ENCODE data around the gene SSBP2.

Gene SSBP2

GRCh38 chr5:81760521-81760920 lies 9.6 kb upstream of the SSBP2 start:
- Mint-ChIP-seq H3K4me3 (no peak overlapping the region), H3K27me3 (peaks cover 6% of the 10 kb centered on the region), H3K27ac (no peak overlapping the region), H3K36me3 (no peaks in the 10 kb centered on the region), H3K4me1 (peaks cover 6% of the 10 kb centered on the region), H3K9me3 (no peaks in the 10 kb centered on the region)
- ATAC-seq (ENCODE audit: low read depth) (no peak), DNase-seq (ENCODE audit: low spot score in 2 of 2) (no peak)

- Mint-ChIP-seq H3K27me3 (peaks cover 6% of the 10 kb centered on the region), H3K27ac (no peak overlapping the region), H3K36me3 (no peaks in the 10 kb centered on the region), H3K4me3 (no peak overlapping the region), H3K4me1 (peaks cover 6% of the 10 kb centered on the region), H3K9me3 (no peaks in the 10 kb centered on the region)
- no peak for ATAC-seq (ENCODE audit: low read depth)
- DNase-seq (ENCODE audit: low spot score in 2 of 2), result no peak
These were observed 8.7 kb upstream of the SSBP2 start for GRCh38 chr5:81759632-81760005.

GRCh38 chr5:81757404-81757803 lies 6.5 kb upstream of the SSBP2 start:
- no peak overlapping the region for H3K4me3 Mint-ChIP-seq
- peaks cover 8% of the 10 kb centered on the region for H3K4me1 Mint-ChIP-seq
- no peaks in the 10 kb centered on the region for H3K36me3 Mint-ChIP-seq

GRCh38 chr5:81756016-81756415 lies 5.1 kb upstream of the SSBP2 start:
- Mint-ChIP-seq H3K27ac (no peak overlapping the region), H3K9me3 (no peaks in the 10 kb centered on the region), H3K27me3 (peaks cover 3% of the 10 kb centered on the region), H3K36me3 (no peaks in the 10 kb centered on the region), H3K4me1 (peaks cover 11% of the 10 kb centered on the region), H3K4me3 (no peak overlapping the region)
- ATAC-seq (ENCODE audit: low read depth), result no peak
- no peak for DNase-seq (ENCODE audit: low spot score in 2 of 2)

More at GRCh38 chr5:81757404-81757803, 6.5 kb upstream of the SSBP2 start:
- no peak for ATAC-seq (ENCODE audit: low read depth)
- Mint-ChIP-seq H3K27ac (no peak overlapping the region), H3K9me3 (no peaks in the 10 kb centered on the region), H3K27me3 (peaks cover 6% of the 10 kb centered on the region)
- no peak for DNase-seq (ENCODE audit: low spot score in 2 of 2)

DNA sequence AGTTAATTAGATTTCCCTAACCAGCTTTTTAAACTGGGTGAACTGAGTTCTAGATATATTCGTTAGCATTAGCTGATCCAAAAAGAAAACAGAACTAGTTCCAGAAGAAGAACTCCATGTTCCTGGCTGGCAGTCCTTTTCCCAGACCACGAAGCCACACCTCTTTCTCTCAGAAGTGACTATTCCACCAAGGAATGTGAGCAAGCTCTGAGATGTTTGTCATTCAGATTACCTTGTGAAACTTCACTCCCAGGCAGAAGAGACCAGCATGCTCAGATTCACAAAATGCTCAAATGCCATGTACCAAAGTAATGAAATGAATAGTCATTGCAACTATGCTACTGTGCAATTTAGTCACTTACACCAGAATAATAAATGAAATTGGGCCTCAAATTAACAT lies 4.4 kb upstream of the SSBP2 start:
- DNase-seq (ENCODE audit: low spot score in 2 of 2) (no peak), ATAC-seq (ENCODE audit: low read depth) (no peak)
- H3K4me1 Mint-ChIP-seq, result peaks cover 13% of the 10 kb centered on the region
- H3K36me3 Mint-ChIP-seq, result no peaks in the 10 kb centered on the region
- peaks cover 3% of the 10 kb centered on the region for H3K27me3 Mint-ChIP-seq
- no peaks in the 10 kb centered on the region for H3K9me3 Mint-ChIP-seq
- no peak overlapping the region for H3K4me3 Mint-ChIP-seq
- no peak overlapping the region for H3K27ac Mint-ChIP-seq

DNA sequence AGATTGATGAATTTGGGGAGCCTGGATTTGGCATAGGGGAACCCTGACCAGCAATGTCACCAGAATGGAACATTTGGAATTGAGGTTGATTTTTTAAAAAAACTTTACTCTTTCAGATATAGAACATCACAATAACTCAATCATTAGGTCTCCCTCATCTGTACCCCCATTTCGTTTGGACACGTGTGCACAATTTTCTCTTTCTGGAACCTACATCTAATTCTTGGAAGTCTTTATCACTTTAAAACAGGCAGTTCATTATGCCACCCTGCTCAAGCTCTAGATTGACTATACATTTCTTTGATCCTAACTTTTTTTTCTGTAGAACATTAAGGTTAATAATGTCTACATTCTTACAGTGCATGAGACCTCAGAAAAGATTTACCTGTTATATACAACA lies 3.7 kb upstream of the SSBP2 start:
- Mint-ChIP-seq H3K4me3 (no peak overlapping the region), H3K27me3 (peaks cover 3% of the 10 kb centered on the region)

GRCh38 chr5:81753429-81753828 lies 2.5 kb upstream of the SSBP2 start:
- peaks cover 1% of the 10 kb centered on the region for H3K27me3 Mint-ChIP-seq
- peaks cover 11% of the 10 kb centered on the region for H3K4me1 Mint-ChIP-seq
- H3K9me3 Mint-ChIP-seq, result no peaks in the 10 kb centered on the region
- DNase-seq (ENCODE audit: low spot score in 2 of 2) (no peak), ATAC-seq (ENCODE audit: low read depth) (no peak)
- H3K36me3 Mint-ChIP-seq, result no peaks in the 10 kb centered on the region
- H3K27ac Mint-ChIP-seq, result no peak overlapping the region
- H3K4me3 Mint-ChIP-seq, result no peak overlapping the region

More for the DNA sequence above, 3.7 kb upstream of the SSBP2 start:
- Mint-ChIP-seq H3K9me3 (no peaks in the 10 kb centered on the region), H3K27ac (no peak overlapping the region), H3K4me1 (peaks cover 10% of the 10 kb centered on the region), H3K36me3 (no peaks in the 10 kb centered on the region)
- DNase-seq (ENCODE audit: low spot score in 2 of 2) (no peak), ATAC-seq (ENCODE audit: low read depth) (no peak)

- Mint-ChIP-seq H3K27me3 (no peaks in the 10 kb centered on the region), H3K4me3 (no peak overlapping the region), H3K9me3 (no peaks in the 10 kb centered on the region), H3K27ac (peak overlapping the region; percentile 0), H3K4me1 (peaks cover 14% of the 10 kb centered on the region), H3K36me3 (no peaks in the 10 kb centered on the region)
- no peak for ATAC-seq (ENCODE audit: low read depth)
- DNase-seq (ENCODE audit: low spot score in 2 of 2), result no peak
These were observed 1.7 kb upstream of the SSBP2 start for GRCh38 chr5:81752644-81752963.

- no peaks in the 10 kb centered on the region for H3K27me3 Mint-ChIP-seq
- H3K36me3 Mint-ChIP-seq, result no peaks in the 10 kb centered on the region
- H3K4me3 Mint-ChIP-seq, result peak overlapping the region; percentile 97
- no peak for DNase-seq (ENCODE audit: low spot score in 2 of 2)
- no peaks in the 10 kb centered on the region for H3K9me3 Mint-ChIP-seq
- peaks cover 14% of the 10 kb centered on the region for H3K4me1 Mint-ChIP-seq
- ATAC-seq (ENCODE audit: low read depth), result no peak
- peak overlapping the region; percentile 91 for H3K27ac Mint-ChIP-seq
These were observed 1.1 kb upstream of the SSBP2 start for GRCh38 chr5:81751836-81752643.

- Mint-ChIP-seq H3K36me3 (no peaks in the 10 kb centered on the region), H3K27ac (peak overlapping the region; percentile 91), H3K27me3 (no peaks in the 10 kb centered on the region), H3K4me1 (peaks cover 16% of the 10 kb centered on the region), H3K9me3 (no peaks in the 10 kb centered on the region), H3K4me3 (peak overlapping the region; percentile 97)
- peak; percentile 24 for ATAC-seq (ENCODE audit: low read depth)
- DNase-seq (ENCODE audit: low spot score in 2 of 2), result peak in 1 of 2 donors; percentile 20
These were observed 439 bp downstream of the SSBP2 start for GRCh38 chr5:81750308-81751008.

GRCh38 chr5:81749561-81750307 lies 1.2 kb downstream of the SSBP2 start:
- no peaks in the 10 kb centered on the region for H3K36me3 Mint-ChIP-seq
- H3K4me3 Mint-ChIP-seq, result peak overlapping the region; percentile 94

GRCh38 chr5:81749192-81749560 lies 1.7 kb downstream of the SSBP2 start:
- no peaks in the 10 kb centered on the region for H3K27me3 Mint-ChIP-seq
- DNase-seq (ENCODE audit: low spot score in 2 of 2) (no peak), ATAC-seq (ENCODE audit: low read depth) (no peak)
- H3K4me1 Mint-ChIP-seq, result peaks cover 16% of the 10 kb centered on the region
- no peaks in the 10 kb centered on the region for H3K9me3 Mint-ChIP-seq
- no peaks in the 10 kb centered on the region for H3K36me3 Mint-ChIP-seq
- H3K4me3 Mint-ChIP-seq, result peak overlapping the region; percentile 94
- H3K27ac Mint-ChIP-seq, result peak overlapping the region; percentile 90

More at GRCh38 chr5:81749561-81750307, 1.2 kb downstream of the SSBP2 start:
- H3K4me1 Mint-ChIP-seq, result peaks cover 16% of the 10 kb centered on the region
- DNase-seq (ENCODE audit: low spot score in 2 of 2) (peak; percentile 61 to 62), ATAC-seq (ENCODE audit: low read depth) (peak; percentile 40)
- H3K9me3 Mint-ChIP-seq, result no peaks in the 10 kb centered on the region
- H3K27ac Mint-ChIP-seq, result peak overlapping the region; percentile 90
- no peaks in the 10 kb centered on the region for H3K27me3 Mint-ChIP-seq

DNA sequence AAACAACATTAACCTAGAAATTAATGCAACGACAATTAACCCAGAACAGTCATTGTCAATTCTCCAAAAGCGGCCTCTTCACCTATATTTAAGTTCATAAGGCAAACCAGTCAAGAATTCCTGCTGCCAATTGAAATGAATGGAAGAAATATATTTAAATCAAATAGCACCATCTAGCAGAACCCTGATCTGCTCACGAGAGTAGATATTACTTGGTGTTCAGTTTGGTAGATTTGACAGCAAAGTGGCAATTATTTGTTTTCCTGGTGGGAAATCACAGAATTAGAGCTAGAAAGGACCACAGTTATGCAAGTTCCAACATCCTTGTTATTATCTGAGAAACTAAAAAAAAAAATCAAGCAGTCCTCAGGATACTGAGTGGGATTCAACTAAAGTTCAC lies 2.3 kb downstream of the SSBP2 start:
- Mint-ChIP-seq H3K36me3 (no peaks in the 10 kb centered on the region), H3K27me3 (no peaks in the 10 kb centered on the region), H3K27ac (peak overlapping the region; percentile 90), H3K4me3 (peak overlapping the region; percentile 94), H3K4me1 (peaks cover 16% of the 10 kb centered on the region), H3K9me3 (no peaks in the 10 kb centered on the region)
- ATAC-seq (ENCODE audit: low read depth), result no peak
- DNase-seq (ENCODE audit: low spot score in 2 of 2), result no peak

- Mint-ChIP-seq H3K9me3 (no peaks in the 10 kb centered on the region), H3K36me3 (no peaks in the 10 kb centered on the region), H3K27me3 (no peaks in the 10 kb centered on the region), H3K4me3 (no peak overlapping the region), H3K4me1 (peaks cover 12% of the 10 kb centered on the region), H3K27ac (no peak overlapping the region)
- no peak for ATAC-seq (ENCODE audit: low read depth)
- DNase-seq (ENCODE audit: low spot score in 2 of 2), result no peak
These were observed 3.9 kb downstream of the SSBP2 start for GRCh38 chr5:81747030-81747429.
